NCI-H510A (cell line): ENCODE results near the gene FGR.

Experiments used
- DNase-seq: peaks from one replicate; lab custom pipeline; 2025; lab: John Stamatoyannopoulos, UW

The FGR gene

DNA sequence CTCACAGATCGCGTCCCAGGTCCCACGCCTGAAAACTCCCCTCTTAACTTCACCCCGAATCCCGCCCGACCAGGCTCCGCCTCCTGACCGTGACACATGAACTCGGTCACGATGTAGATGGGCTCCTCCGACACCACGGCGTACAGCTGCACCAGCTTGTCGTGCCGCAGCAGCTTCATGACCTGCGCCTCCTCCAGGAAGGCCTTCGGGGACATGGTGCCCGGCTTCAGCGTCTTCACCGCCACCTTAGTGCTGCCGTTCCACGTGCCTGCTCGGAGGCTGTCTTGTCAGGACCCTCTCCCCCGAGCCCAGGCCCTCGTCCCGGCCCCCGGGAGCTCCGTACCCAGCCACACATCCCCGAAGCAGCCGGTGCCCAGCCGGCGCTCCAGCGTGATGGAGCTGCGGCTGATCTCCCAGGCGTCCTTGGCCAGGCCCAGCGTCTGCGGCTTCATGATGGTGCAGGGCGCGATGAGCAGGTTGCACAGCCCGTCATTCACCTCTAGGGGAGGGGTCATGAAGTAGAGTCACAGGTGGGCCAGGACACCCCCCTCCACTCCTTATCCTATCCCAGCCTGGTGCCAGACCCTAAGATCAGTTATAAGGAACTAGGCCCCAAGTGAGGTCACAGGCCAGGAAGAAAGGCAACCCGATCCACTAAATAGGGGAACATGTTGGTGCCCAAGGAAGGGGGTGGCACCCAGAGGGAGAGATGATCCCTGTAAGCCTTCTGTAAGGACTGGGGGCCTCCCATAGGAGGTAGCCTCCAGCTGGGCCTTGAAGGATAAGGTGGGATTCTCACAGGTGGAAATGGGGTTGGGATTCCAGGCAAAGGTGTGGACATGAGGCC lies 19.4 kb downstream of the FGR start:
- DNase-seq, result no peak

GRCh38 chr1:27614625-27615344 lies 20.2 kb downstream of the FGR start:
- no peak for DNase-seq

- no peak for DNase-seq
Measured at GRCh38 chr1:27614043-27614624, 20.9 kb downstream of the FGR start.

DNA sequence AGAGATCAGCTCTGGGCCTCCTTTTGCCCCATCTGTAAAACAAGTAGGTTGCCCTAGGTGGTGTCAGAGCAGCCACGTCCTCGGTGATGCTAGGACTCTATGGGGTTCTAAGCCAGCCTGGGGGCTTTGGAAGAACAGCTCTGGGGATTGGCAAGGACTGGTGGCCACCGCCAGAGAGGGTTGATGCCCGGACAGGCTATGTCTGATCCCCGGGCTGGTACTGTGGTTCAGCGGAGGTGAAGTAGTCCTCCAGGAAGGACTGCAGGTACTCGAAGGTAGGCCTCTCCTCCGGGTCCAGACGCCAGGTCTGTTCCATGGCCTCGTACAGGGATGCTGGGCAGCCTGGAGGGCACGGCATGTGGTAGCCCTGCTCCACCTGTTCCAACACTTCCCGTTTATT lies 22.3 kb downstream of the FGR start:
- DNase-seq, result no peak

- DNase-seq, result no peak
Measured at GRCh38 chr1:27611450-27611849, 23.5 kb downstream of the FGR start.

GRCh38 chr1:27609618-27610240 lies 25.3 kb downstream of the FGR start:
- DNase-seq, result no peak

DNA sequence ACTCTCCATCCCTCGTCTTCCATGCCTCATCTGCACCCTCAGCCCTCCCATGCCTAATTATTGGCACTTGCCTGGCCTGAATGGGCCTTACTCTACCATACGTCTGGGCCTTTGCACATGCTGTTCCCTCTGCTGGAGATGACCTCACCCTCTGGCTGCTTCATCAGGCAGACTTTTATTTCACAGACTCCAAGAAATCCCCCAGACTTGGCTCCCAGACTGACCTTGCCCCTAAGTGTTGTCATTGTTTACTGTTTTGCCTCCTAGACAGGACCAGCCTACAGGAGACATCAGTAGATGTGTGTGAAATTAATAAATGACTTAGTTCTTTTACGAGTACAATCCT lies 25.8 kb downstream of the FGR start:
- DNase-seq, result no peak

DNA sequence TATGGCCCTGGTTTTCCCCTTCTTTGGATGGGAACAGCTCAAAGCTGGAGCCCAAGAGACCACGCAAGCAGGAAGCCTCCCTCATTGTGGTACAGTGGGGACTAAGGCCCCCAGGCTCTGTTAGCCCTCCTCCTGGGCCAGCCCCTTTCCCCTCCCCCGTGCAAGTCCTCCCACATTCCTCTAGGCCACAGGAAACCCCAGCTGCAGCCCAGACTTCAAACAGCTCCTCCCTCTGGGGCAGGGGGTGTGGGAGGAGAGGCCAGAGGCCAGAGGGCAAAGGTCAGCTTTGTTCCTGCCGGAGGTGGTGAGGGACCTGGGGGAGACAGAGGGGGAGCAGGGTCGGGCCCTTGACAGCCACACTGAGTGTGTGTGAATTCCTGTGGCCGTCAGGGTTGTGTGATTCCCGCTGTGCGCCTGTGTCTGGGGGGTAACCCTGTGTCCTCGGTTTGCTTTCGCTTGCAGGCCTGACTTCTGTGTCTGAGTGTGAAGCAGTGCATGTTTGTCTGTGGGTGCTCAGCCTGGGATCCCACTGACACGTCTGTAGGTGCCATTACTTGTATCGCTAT lies 27.7 kb downstream of the FGR start:
- DNase-seq, result no peak

DNA sequence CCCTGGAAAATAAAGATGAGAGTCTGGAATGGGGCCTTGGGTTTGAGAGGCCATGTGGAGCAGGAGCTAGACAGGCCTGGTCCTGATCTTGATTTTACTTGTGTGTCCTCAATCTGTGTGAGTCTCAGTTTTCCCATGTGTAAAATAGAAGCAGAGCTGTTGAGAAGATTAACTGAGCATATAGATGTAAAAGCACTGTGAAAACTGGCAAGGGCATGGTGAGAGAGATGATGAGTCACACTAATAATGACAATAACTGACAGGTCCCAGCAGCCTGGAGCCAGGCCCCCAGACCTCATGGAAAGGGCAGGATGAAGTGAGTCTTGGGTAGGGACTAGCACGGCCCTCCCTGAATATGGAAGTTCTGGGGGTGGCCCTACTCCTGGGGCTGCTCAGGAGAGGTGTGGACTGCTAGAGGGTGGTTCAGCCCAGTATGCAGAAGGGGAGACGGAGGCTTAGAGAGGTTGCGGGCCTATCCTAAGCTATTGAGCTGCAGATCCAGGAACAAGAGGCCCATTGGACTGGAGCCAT lies 28.2 kb downstream of the FGR start:
- DNase-seq, result no peak

- DNase-seq, result peak; percentile 39
Measured at GRCh38 chr1:27605796-27606707, 28.9 kb downstream of the FGR start.

- DNase-seq, result no peak
Measured at GRCh38 chr1:27605300-27605766, 29.7 kb downstream of the FGR start.

GRCh38 chr1:27604579-27605299 lies 30.2 kb downstream of the FGR start:
- no peak for DNase-seq

GRCh38 chr1:27603681-27604578 lies 31.1 kb downstream of the FGR start, which contains the start of gene AHDC1:
Gene AHDC1 (minus strand): TSS chr1:27604144. CDS start chr1:27552115, 52,029 bp downstream.
- peak; percentile 94 for DNase-seq

GRCh38 chr1:27603309-27603680 lies 31.7 kb downstream of the FGR start:
- DNase-seq, result no peak

DNA sequence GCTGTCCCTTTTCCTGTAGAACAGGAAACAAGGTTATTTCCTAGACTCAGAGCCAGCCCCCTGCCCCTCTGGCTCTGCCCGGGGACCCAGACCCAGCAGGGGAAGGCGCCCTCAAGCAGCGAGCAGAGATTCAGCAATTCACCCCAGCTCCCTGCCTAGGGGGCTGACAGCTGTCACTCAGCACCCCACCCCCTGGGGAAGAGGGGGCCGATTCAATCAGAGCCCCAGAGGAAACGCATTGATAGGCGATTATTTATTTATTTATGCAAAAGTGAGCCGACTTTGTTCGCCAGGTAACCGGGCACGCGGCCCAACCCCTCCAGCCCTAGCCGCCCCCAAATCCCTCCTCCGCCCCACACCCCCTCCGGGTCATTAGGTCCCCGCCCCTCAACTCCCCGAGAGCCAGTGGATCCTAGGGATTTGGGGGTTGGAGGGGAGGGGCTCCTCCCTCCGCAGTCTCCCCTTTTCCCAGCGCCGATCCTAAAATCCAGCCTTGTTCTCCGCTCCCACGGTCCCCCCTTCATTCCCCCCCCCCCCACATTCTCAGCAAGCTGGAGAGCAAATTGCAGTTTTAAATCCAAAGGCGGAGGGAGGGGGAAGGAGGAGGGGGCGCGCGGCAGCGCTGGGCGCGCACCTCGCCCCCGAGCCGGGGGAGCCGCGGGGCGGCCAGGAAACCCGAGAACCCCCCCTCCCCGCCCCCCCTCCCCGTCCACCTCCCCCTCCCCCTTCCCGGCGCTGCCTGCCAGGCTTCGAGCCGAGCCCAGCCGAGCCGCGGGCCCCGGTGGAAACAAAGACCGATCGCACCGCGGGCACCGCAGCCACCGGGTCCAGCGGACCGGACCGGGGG lies 32.3 kb downstream of the FGR start:
- peak; percentile 19 for DNase-seq

- DNase-seq, result no peak
Measured at GRCh38 chr1:27601771-27602461, 33.1 kb downstream of the FGR start.

DNA sequence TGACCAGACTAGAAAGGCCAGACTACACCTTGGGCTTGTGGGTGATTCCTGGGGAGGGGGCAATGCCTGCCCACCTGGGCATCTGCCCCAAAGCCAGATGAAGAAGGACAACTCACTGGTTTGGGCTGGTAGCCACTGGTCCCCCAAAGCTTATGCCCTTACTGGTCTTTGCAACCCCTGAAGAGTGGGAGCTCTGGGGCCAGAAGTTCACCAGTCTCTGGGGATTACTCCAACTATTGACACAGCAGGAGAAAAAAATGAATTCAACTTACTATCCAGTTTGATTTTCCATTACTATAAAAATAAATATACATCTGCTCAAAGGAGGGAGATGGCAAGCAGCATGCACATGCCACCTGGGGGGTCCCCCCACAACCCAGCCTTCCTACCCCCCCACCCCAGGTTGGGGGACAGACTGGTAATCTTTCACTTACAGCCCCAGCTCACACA lies 33.6 kb downstream of the FGR start:
- DNase-seq, result no peak
